OCI-LY7 (cell line): ENCODE results near the gene MTOR.

ENCODE experiments used
- CTCF ChIP-seq: fragments of 200-600 bp; sonication (generic); conservative IDR thresholded peaks from 2 replicates; pipeline ENCODE4 v1.5.1; 2014; ENCODE audit warnings: mild to moderate bottlenecking, antibody characterized with exemption, low read length, moderate library complexity, mixed read lengths
- EZH2phosphoT487 ChIP-seq: fragments of 200-600 bp; sonication (generic); IDR thresholded peaks from 2 replicates; pipeline ENCODE4 v1.6.1; 2018; ENCODE audit warnings: low read depth, borderline replicate concordance, mild to moderate bottlenecking, mixed run types, antibody characterized with exemption, low read length, moderate library complexity, mixed read lengths

- no peak for TF ChIP-seq CTCF
- TF ChIP-seq EZH2phosphoT487: no peak
Measured at GRCh38 chr1:11194407-11195176, 67.8 kb downstream of the MTOR start.
